ENCODE results near the gene BRD3.

Gene BRD3

GRCh38 chr9:134052941-134053340 is 14.9 kb downstream of the BRD3 start:
- no peak overlapping the region for H3K4me3 Mint-ChIP-seq

GRCh38 chr9:134052491-134052890 is 15.3 kb downstream of the BRD3 start:
- Mint-ChIP-seq H3K27me3 (no peaks in the 10 kb centered on the region), H3K36me3 (peaks cover 2% of the 10 kb centered on the region), H3K9me3 (ENCODE audit: low read depth) (no peaks in the 10 kb centered on the region), H3K27ac (no peak overlapping the region), H3K4me1 (ENCODE audit: low read depth) (peaks cover 9% of the 10 kb centered on the region), H3K4me3 (no peak overlapping the region)

More at GRCh38 chr9:134052941-134053340, 14.9 kb downstream of the BRD3 start:
- peaks cover 2% of the 10 kb centered on the region for H3K36me3 Mint-ChIP-seq
- no peaks in the 10 kb centered on the region for H3K27me3 Mint-ChIP-seq
- H3K27ac Mint-ChIP-seq, result no peak overlapping the region
- peaks cover 9% of the 10 kb centered on the region for H3K4me1 Mint-ChIP-seq (ENCODE audit: low read depth)
- H3K9me3 Mint-ChIP-seq (ENCODE audit: low read depth), result no peaks in the 10 kb centered on the region

- H3K4me3 Mint-ChIP-seq, result no peak overlapping the region
- H3K36me3 Mint-ChIP-seq, result peaks cover 2% of the 10 kb centered on the region
- H3K4me1 Mint-ChIP-seq (ENCODE audit: low read depth), result peaks cover 1% of the 10 kb centered on the region
- no peak overlapping the region for H3K27ac Mint-ChIP-seq
- H3K9me3 Mint-ChIP-seq (ENCODE audit: low read depth), result no peaks in the 10 kb centered on the region
- no peaks in the 10 kb centered on the region for H3K27me3 Mint-ChIP-seq
Measured at GRCh38 chr9:134051319-134051718, 16.5 kb downstream of the BRD3 start.

- Mint-ChIP-seq H3K36me3 (peaks cover 2% of the 10 kb centered on the region), H3K27ac (no peak overlapping the region), H3K4me3 (no peak overlapping the region), H3K9me3 (ENCODE audit: low read depth) (no peaks in the 10 kb centered on the region), H3K4me1 (ENCODE audit: low read depth) (no peaks in the 10 kb centered on the region), H3K27me3 (no peaks in the 10 kb centered on the region)
Measured at GRCh38 chr9:134050726-134051125, 17.1 kb downstream of the BRD3 start.

GRCh38 chr9:134049772-134050588 is 17.8 kb downstream of the BRD3 start:
- Mint-ChIP-seq H3K36me3 (peaks cover 2% of the 10 kb centered on the region), H3K9me3 (ENCODE audit: low read depth) (no peaks in the 10 kb centered on the region)

GRCh38 chr9:134049236-134049635 is 18.6 kb downstream of the BRD3 start:
- H3K4me3 Mint-ChIP-seq, result no peak overlapping the region
- H3K27ac Mint-ChIP-seq, result no peak overlapping the region
- H3K9me3 Mint-ChIP-seq (ENCODE audit: low read depth), result no peaks in the 10 kb centered on the region
- H3K4me1 Mint-ChIP-seq (ENCODE audit: low read depth), result no peaks in the 10 kb centered on the region
- peaks cover 2% of the 10 kb centered on the region for H3K36me3 Mint-ChIP-seq
- H3K27me3 Mint-ChIP-seq, result no peaks in the 10 kb centered on the region

More at GRCh38 chr9:134049772-134050588, 17.8 kb downstream of the BRD3 start:
- H3K4me1 Mint-ChIP-seq (ENCODE audit: low read depth), result no peaks in the 10 kb centered on the region
- no peak overlapping the region for H3K4me3 Mint-ChIP-seq
- H3K27ac Mint-ChIP-seq, result no peak overlapping the region
- H3K27me3 Mint-ChIP-seq, result no peaks in the 10 kb centered on the region

GRCh38 chr9:134048582-134048968 is 19.3 kb downstream of the BRD3 start:
- Mint-ChIP-seq H3K27ac (no peak overlapping the region), H3K27me3 (no peaks in the 10 kb centered on the region), H3K4me1 (ENCODE audit: low read depth) (no peaks in the 10 kb centered on the region), H3K36me3 (peaks cover 2% of the 10 kb centered on the region), H3K4me3 (no peak overlapping the region), H3K9me3 (ENCODE audit: low read depth) (no peaks in the 10 kb centered on the region)

GRCh38 chr9:134047868-134048581 is 19.8 kb downstream of the BRD3 start:
- Mint-ChIP-seq H3K4me3 (no peak overlapping the region), H3K9me3 (ENCODE audit: low read depth) (no peaks in the 10 kb centered on the region), H3K4me1 (ENCODE audit: low read depth) (no peaks in the 10 kb centered on the region), H3K36me3 (peaks cover 2% of the 10 kb centered on the region), H3K27ac (no peak overlapping the region), H3K27me3 (no peaks in the 10 kb centered on the region)

GRCh38 chr9:134046894-134047681 is 20.7 kb downstream of the BRD3 start:
- no peaks in the 10 kb centered on the region for H3K27me3 Mint-ChIP-seq
- no peak overlapping the region for H3K4me3 Mint-ChIP-seq
- H3K27ac Mint-ChIP-seq, result no peak overlapping the region
- no peaks in the 10 kb centered on the region for H3K9me3 Mint-ChIP-seq (ENCODE audit: low read depth)
- no peaks in the 10 kb centered on the region for H3K4me1 Mint-ChIP-seq (ENCODE audit: low read depth)
- H3K36me3 Mint-ChIP-seq, result peaks cover 2% of the 10 kb centered on the region

- no peak overlapping the region for H3K4me3 Mint-ChIP-seq
- H3K4me1 Mint-ChIP-seq (ENCODE audit: low read depth), result no peaks in the 10 kb centered on the region
- H3K9me3 Mint-ChIP-seq (ENCODE audit: low read depth), result no peaks in the 10 kb centered on the region
- no peak overlapping the region for H3K27ac Mint-ChIP-seq
- H3K36me3 Mint-ChIP-seq, result no peaks in the 10 kb centered on the region
- no peaks in the 10 kb centered on the region for H3K27me3 Mint-ChIP-seq
Measured at GRCh38 chr9:134045841-134046544, 21.8 kb downstream of the BRD3 start.

- H3K36me3 Mint-ChIP-seq, result peaks cover 2% of the 10 kb centered on the region
- H3K27me3 Mint-ChIP-seq, result no peaks in the 10 kb centered on the region
- no peak overlapping the region for H3K4me3 Mint-ChIP-seq
Measured at GRCh38 chr9:134044944-134045343, 22.9 kb downstream of the BRD3 start.

GRCh38 chr9:134043531-134043988 is 24.3 kb downstream of the BRD3 start:
- Mint-ChIP-seq H3K4me3 (no peak overlapping the region), H3K27me3 (no peaks in the 10 kb centered on the region), H3K36me3 (peaks cover 11% of the 10 kb centered on the region)

More at GRCh38 chr9:134044944-134045343, 22.9 kb downstream of the BRD3 start:
- no peaks in the 10 kb centered on the region for H3K4me1 Mint-ChIP-seq (ENCODE audit: low read depth)
- H3K27ac Mint-ChIP-seq, result no peak overlapping the region
- no peaks in the 10 kb centered on the region for H3K9me3 Mint-ChIP-seq (ENCODE audit: low read depth)

GRCh38 chr9:134041649-134041962 is 26.2 kb downstream of the BRD3 start:
- Mint-ChIP-seq H3K4me1 (ENCODE audit: low read depth) (no peaks in the 10 kb centered on the region), H3K4me3 (no peak overlapping the region), H3K9me3 (ENCODE audit: low read depth) (no peaks in the 10 kb centered on the region)

More at GRCh38 chr9:134043531-134043988, 24.3 kb downstream of the BRD3 start:
- Mint-ChIP-seq H3K27ac (no peak overlapping the region), H3K9me3 (ENCODE audit: low read depth) (no peaks in the 10 kb centered on the region), H3K4me1 (ENCODE audit: low read depth) (no peaks in the 10 kb centered on the region)

GRCh38 chr9:134040781-134041648 is 26.8 kb downstream of the BRD3 start:
- Mint-ChIP-seq H3K4me3 (no peak overlapping the region), H3K27ac (no peak overlapping the region), H3K9me3 (ENCODE audit: low read depth) (no peaks in the 10 kb centered on the region), H3K27me3 (no peaks in the 10 kb centered on the region), H3K36me3 (peaks cover 15% of the 10 kb centered on the region), H3K4me1 (ENCODE audit: low read depth) (no peaks in the 10 kb centered on the region)

More at GRCh38 chr9:134041649-134041962, 26.2 kb downstream of the BRD3 start:
- no peaks in the 10 kb centered on the region for H3K27me3 Mint-ChIP-seq
- no peak overlapping the region for H3K27ac Mint-ChIP-seq
- H3K36me3 Mint-ChIP-seq, result peaks cover 15% of the 10 kb centered on the region
